A673 (cell line): ENCODE measurements around the gene LRRC15. TPM values are rescaled to one million over a fixed set of nuclear protein-coding genes. Genes with fewer than 3 reads are reported as not detected.

Experiments used
- BruUV-seq: library from RNA; stranded (reverse); fragments of 400-500 nt; replicated peaks from 2 replicates; lab custom pipeline; 2021; lab: Mats Ljungman, UMichigan
- CTCF ChIA-PET: fragments of 300-600 bp; sonication (Branson Sonifier 250); formaldehyde crosslinking; loops from one replicate; lab custom pipeline; 2022; ENCODE audit warnings: antibody characterized with exemption; lab: Charles Lee
- POLR2A ChIA-PET: fragments of 300-600 bp; sonication (Branson Sonifier 250); formaldehyde crosslinking; loops from one replicate; lab custom pipeline; 2022; ENCODE audit warnings: antibody characterized with exemption; ENCODE audit not compliant: low non-redundant PET; lab: Charles Lee
- DNase-seq: peaks from one replicate; pipeline ENCODE4 v3.0.0-alpha.2; 2015; ENCODE audit warnings: low spot score
- H3K27ac ChIP-seq: fragments of 200-600 bp; sonication (generic); 2 replicates; pipeline ENCODE4 v1.5.1; 2016; ENCODE audit warnings: mixed run types, low read depth, mild to moderate bottlenecking, mixed read lengths, antibody characterized with exemption, low read length; ENCODE audit not compliant: poor library complexity, severe bottlenecking
- H3K27me3 ChIP-seq: fragments of 200-600 bp; sonication (generic); replicated peaks from 2 replicates; pipeline ENCODE4 v1.6.1; 2017; ENCODE audit warnings: mixed run types, low read depth, mild to moderate bottlenecking, mixed read lengths, antibody characterized with exemption, low read length; ENCODE audit not compliant: insufficient read depth, poor library complexity
- H3K36me3 ChIP-seq: fragments of 200-600 bp; sonication (generic); 2 replicates; pipeline ENCODE4 v1.6.1; 2016; ENCODE audit warnings: mixed run types, mild to moderate bottlenecking, mixed read lengths, antibody characterized with exemption, low read length; ENCODE audit not compliant: insufficient read depth, poor library complexity, severe bottlenecking
- H3K4me1 ChIP-seq: fragments of 200-600 bp; sonication (generic); 2 replicates; pipeline ENCODE4 v1.6.1; 2017; ENCODE audit warnings: mixed run types, mild to moderate bottlenecking, mixed read lengths, antibody characterized with exemption, low read length; ENCODE audit not compliant: insufficient read depth, poor library complexity, severe bottlenecking
- H3K4me3 ChIP-seq: fragments of 200-600 bp; sonication (generic); 2 replicates; pipeline ENCODE4 v1.5.1; 2016; ENCODE audit warnings: low read depth, mixed run types, mild to moderate bottlenecking, mixed read lengths, low read length; ENCODE audit not compliant: poor library complexity, severe bottlenecking
- H3K9me3 ChIP-seq: fragments of 200-600 bp; sonication (generic); 2 replicates; pipeline ENCODE4 v1.6.1; 2016; ENCODE audit warnings: mixed run types, low read depth, mild to moderate bottlenecking, mixed read lengths, antibody characterized with exemption, low read length; ENCODE audit not compliant: poor library complexity, severe bottlenecking
- EZH2 ChIP-seq: fragments of 200-600 bp; sonication (generic); IDR thresholded peaks from 2 replicates; pipeline ENCODE4 v1.6.1; 2017; ENCODE audit warnings: borderline replicate concordance, low read depth, mild to moderate bottlenecking, mixed read lengths, antibody characterized with exemption, low read length; ENCODE audit not compliant: poor library complexity, severe bottlenecking
- intact Hi-C: fragments of 100-400 bp; cut with micrococcal nuclease; formaldehyde crosslinking; loops from one replicate; pipeline ENCODE4 v1.10.0; 2022; ENCODE audit not compliant: unreplicated experiment
- total RNA-seq: library from RNA; stranded (reverse); gene quantifications from 2 replicates; pipeline ENCODE4 v1.2.3, GENCODE V29; 2021
- TF ChIP-seq, protein P1 (sequence below): fragments of 300-800, 200-600 bp; sonication (generic); conservative IDR thresholded peaks from 2 replicates; pipeline ENCODE4 v1.5.1; 2017; ENCODE audit warnings: low read depth, mild to moderate bottlenecking, antibody characterized with exemption, low read length, moderate library complexity, mixed read lengths

LRRC15 gene
- total RNA-seq, 1 experiment from 2014 or later: not detected

- Histone ChIP-seq H3K27ac (no peak overlapping the region), H3K4me3 (no peak overlapping the region), H3K27me3 (no peaks in the 10 kb centered on the region), H3K36me3 (no peaks in the 10 kb centered on the region), H3K4me1 (no peaks in the 10 kb centered on the region), H3K9me3 (no peaks in the 10 kb centered on the region)
- no TSS peak for BruUV-seq
- ChIA-PET CTCF (interaction anchor here (0.6 to 0.7 kb wide), 3 partner anchors 163 to 678 kb away, joined by 3 to 16 read pairs (median 3); no protein-coding TSS in a partner anchor), POLR2A (no interaction called here)
- peak; percentile 73 for DNase-seq
- TF ChIP-seq, protein P1, sequence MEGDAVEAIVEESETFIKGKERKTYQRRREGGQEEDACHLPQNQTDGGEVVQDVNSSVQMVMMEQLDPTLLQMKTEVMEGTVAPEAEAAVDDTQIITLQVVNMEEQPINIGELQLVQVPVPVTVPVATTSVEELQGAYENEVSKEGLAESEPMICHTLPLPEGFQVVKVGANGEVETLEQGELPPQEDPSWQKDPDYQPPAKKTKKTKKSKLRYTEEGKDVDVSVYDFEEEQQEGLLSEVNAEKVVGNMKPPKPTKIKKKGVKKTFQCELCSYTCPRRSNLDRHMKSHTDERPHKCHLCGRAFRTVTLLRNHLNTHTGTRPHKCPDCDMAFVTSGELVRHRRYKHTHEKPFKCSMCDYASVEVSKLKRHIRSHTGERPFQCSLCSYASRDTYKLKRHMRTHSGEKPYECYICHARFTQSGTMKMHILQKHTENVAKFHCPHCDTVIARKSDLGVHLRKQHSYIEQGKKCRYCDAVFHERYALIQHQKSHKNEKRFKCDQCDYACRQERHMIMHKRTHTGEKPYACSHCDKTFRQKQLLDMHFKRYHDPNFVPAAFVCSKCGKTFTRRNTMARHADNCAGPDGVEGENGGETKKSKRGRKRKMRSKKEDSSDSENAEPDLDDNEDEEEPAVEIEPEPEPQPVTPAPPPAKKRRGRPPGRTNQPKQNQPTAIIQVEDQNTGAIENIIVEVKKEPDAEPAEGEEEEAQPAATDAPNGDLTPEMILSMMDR: peak; percentile 95
- no peak for TF ChIP-seq EZH2
- intact Hi-C loops: loop anchor here (2.0 kb wide), 1 partner anchor 61 kb away; no protein-coding TSS in a partner anchor
Observed at GRCh38 chr3:194344012-194344411, 25.5 kb downstream of the LRRC15 start.

DNA sequence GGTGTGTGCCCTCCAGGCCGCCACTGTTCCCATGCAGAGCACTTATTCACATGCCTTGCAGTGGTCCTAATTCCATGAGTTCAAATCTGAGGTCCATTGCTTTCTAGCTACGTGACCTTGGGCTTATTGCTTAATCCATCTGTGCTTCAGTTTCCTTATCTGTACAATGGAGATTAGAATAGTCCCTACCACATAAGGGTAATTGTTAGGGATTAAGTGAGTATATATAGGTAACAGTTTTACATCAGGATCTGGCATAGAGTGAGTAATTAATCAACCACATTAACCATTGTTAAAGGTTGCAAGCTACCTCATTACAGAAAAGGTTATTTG is 26.0 kb downstream of the LRRC15 start:
- no peaks in the 10 kb centered on the region for H3K9me3 ChIP-seq
- H3K4me1 ChIP-seq: no peaks in the 10 kb centered on the region
- H3K36me3 ChIP-seq: no peaks in the 10 kb centered on the region
- TF ChIP-seq, protein P1: no peak
- TF ChIP-seq EZH2: no peak
- BruUV-seq: no TSS peak
- no peaks in the 10 kb centered on the region for H3K27me3 ChIP-seq
- no peak overlapping the region for H3K4me3 ChIP-seq
- POLR2A ChIA-PET: no interaction called here
- CTCF ChIA-PET: interaction anchor here (0.6 to 0.7 kb wide), 2 partner anchors 163 to 261 kb away, joined by 3 to 16 read pairs; no protein-coding TSS in a partner anchor
- no peak for DNase-seq
- intact Hi-C loops: no loop called here
- H3K27ac ChIP-seq: no peak overlapping the region

DNA sequence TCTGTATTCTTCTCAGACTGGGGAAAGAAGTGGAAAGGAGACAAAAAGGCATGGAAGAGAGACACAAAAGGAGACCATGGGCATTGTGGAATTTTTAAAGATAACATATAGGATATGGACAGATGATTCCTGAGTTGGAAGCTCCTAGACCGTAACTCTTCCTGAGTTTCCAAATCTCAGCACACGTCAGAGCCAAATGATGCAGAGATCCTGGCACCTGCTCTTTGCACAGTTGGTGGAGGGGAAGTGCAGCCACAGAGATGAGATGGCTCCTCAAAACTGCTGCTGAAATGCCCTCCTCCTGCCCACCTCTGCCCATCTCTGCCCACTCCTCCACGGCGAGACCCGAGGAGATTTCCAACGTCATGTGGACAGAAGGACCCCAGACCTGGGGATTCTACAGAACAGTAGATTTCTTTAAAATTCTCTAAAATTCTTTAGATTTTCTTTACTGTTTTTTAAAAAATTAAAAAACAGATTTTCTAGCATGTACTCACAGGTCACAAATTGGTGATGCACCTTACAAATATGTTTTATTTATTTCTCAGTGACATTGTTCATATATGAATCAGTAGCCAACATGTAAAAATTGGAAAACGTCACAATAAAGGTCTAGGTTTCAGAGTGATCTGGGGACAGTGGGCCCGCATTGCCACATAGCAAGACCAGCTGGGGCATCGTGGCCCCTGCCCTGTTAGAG is 26.5 kb downstream of the LRRC15 start:
- no peak for DNase-seq
- Histone ChIP-seq H3K4me1 (no peaks in the 10 kb centered on the region), H3K4me3 (no peak overlapping the region), H3K36me3 (no peaks in the 10 kb centered on the region), H3K9me3 (no peaks in the 10 kb centered on the region), H3K27me3 (no peaks in the 10 kb centered on the region), H3K27ac (no peak overlapping the region)
- POLR2A ChIA-PET: no interaction called here
- intact Hi-C loops: no loop called here
- TF ChIP-seq, protein P1: no peak
- no peak for TF ChIP-seq EZH2
- CTCF ChIA-PET: interaction anchor here (0.6 to 0.7 kb wide), 2 partner anchors 164 to 261 kb away, joined by 3 to 16 read pairs; no protein-coding TSS in a partner anchor
- no TSS peak for BruUV-seq
